NCI-H146 (cell line): ENCODE results near the gene ENPP4.
A peak's percentile ranks its signal among the peaks of the same experiment; 100 is the strongest.
"Not testable (repeated sequence)": the region's sequence is repeated elsewhere in the genome, so short reads cannot be mapped to it uniquely, and the experiment has no call there.

ENCODE experiments used
- DNase-seq: peaks from one replicate; lab custom pipeline; 2025; lab: John Stamatoyannopoulos, UW

ENPP4 gene

GRCh38 chr6:46131291-46131690 lies 1.5 kb downstream of the ENPP4 start:
- DNase-seq, result not testable (repeated sequence)

- DNase-seq, result no peak
Observed at GRCh38 chr6:46134216-46134615, 4.4 kb downstream of the ENPP4 start.

GRCh38 chr6:46135176-46135575 lies 5.4 kb downstream of the ENPP4 start:
- DNase-seq, result no peak

- no peak for DNase-seq
Observed at GRCh38 chr6:46136831-46137230, 7.0 kb downstream of the ENPP4 start.

- DNase-seq, result no peak
Observed at GRCh38 chr6:46137387-46137786, 7.6 kb downstream of the ENPP4 start.

- DNase-seq, result no peak
Observed at GRCh38 chr6:46138281-46138680, 8.5 kb downstream of the ENPP4 start.

- DNase-seq, result no peak
Observed at GRCh38 chr6:46144270-46144669, 14.5 kb downstream of the ENPP4 start.

- not testable (repeated sequence) for DNase-seq
Observed at GRCh38 chr6:46149066-46149465, 19.3 kb downstream of the ENPP4 start.

- no peak for DNase-seq
Observed at GRCh38 chr6:46156701-46157100, 26.9 kb downstream of the ENPP4 start.

- no peak for DNase-seq
Observed at GRCh38 chr6:46159229-46159628, 29.4 kb downstream of the ENPP4 start.

GRCh38 chr6:46160102-46160501 lies 30.3 kb downstream of the ENPP4 start:
- no peak for DNase-seq

- peak; percentile 98 for DNase-seq
Observed at GRCh38 chr6:46170357-46171289, 40.8 kb downstream of the ENPP4 start, which contains the start of gene ENPP5. Gene ENPP5 (minus strand): TSS chr6:46170980. CDS start chr6:46168262, 2,718 bp downstream.

- no peak for DNase-seq
Observed at GRCh38 chr6:46172176-46172575, 42.4 kb downstream of the ENPP4 start.

- no peak for DNase-seq
Observed at GRCh38 chr6:46174904-46175303, 45.1 kb downstream of the ENPP4 start.

- DNase-seq, result no peak
Observed at GRCh38 chr6:46175446-46175845, 45.7 kb downstream of the ENPP4 start.

- no peak for DNase-seq
Observed at GRCh38 chr6:46175976-46176375, 46.2 kb downstream of the ENPP4 start.

GRCh38 chr6:46184114-46184513 lies 54.3 kb downstream of the ENPP4 start:
- DNase-seq, result no peak

- no peak for DNase-seq
Observed at GRCh38 chr6:46186583-46186982, 56.8 kb downstream of the ENPP4 start.

- no peak for DNase-seq
Observed at GRCh38 chr6:46189726-46190125, 59.9 kb downstream of the ENPP4 start.

GRCh38 chr6:46190889-46191288 lies 61.1 kb downstream of the ENPP4 start:
- no peak for DNase-seq

GRCh38 chr6:46191961-46192360 lies 62.2 kb downstream of the ENPP4 start:
- no peak for DNase-seq
